ENCODE data around the gene MTMR3.

MTMR3 gene

GRCh38 chr22:29977107-29977506, 94.1 kb downstream of the MTMR3 start:
- no peak overlapping the region for H3K4me3 ChIP-seq (ENCODE audit: control insufficient read depth, low read depth, low read length)
- DNase-seq (ENCODE audit: low read depth), result no peak
- TF ChIP-seq, protein P1, sequence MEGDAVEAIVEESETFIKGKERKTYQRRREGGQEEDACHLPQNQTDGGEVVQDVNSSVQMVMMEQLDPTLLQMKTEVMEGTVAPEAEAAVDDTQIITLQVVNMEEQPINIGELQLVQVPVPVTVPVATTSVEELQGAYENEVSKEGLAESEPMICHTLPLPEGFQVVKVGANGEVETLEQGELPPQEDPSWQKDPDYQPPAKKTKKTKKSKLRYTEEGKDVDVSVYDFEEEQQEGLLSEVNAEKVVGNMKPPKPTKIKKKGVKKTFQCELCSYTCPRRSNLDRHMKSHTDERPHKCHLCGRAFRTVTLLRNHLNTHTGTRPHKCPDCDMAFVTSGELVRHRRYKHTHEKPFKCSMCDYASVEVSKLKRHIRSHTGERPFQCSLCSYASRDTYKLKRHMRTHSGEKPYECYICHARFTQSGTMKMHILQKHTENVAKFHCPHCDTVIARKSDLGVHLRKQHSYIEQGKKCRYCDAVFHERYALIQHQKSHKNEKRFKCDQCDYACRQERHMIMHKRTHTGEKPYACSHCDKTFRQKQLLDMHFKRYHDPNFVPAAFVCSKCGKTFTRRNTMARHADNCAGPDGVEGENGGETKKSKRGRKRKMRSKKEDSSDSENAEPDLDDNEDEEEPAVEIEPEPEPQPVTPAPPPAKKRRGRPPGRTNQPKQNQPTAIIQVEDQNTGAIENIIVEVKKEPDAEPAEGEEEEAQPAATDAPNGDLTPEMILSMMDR (IDR thresholded peaks at IDR 0.05; ENCODE audit: control insufficient read depth, insufficient read depth, low read depth, low read length, missing control alignments), result no peak

GRCh38 chr22:29979777-29980321, 96.9 kb downstream of the MTMR3 start:
- TF ChIP-seq, protein P1 (IDR thresholded peaks at IDR 0.05; ENCODE audit: control insufficient read depth, insufficient read depth, low read depth, low read length, missing control alignments), result no peak
- no peak for DNase-seq (ENCODE audit: low read depth)
- no peak overlapping the region for H3K4me3 ChIP-seq (ENCODE audit: control insufficient read depth, low read depth, low read length)

DNA sequence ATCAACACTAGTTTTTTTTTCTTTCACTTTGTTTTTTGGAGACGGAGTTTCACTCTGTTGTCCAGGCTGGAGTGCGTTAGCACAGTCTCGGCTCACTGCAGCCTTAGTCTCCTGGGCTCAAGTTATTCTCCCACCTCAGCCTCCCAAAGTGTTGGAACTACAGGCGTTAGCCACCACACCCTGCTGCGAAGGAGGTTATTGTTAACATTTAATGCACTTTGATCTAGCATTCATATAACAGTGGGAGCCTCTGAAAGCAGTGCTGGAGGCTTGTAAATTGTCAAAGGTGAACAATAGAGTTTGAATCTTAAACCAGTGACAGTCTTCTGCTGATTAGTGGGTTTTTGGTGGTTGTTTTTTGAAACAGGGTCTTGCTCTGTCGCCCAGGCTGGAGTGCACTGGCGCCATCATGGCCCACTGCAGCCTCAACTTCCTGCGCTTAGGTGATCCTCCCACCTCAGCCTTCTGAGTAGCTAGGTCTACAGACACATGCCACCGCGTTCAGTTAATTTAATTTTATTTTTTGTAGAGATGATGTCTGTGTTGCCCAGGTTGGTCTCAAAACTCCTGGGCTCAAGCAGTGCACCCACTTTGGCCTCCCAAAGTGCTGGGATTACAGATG, 100.4 kb downstream of the MTMR3 start:
- no peak overlapping the region for H3K4me3 ChIP-seq (ENCODE audit: control insufficient read depth, low read depth, low read length)
- TF ChIP-seq, protein P1 (IDR thresholded peaks at IDR 0.05; ENCODE audit: control insufficient read depth, insufficient read depth, low read depth, low read length, missing control alignments), result no peak
- no peak for DNase-seq (ENCODE audit: low read depth)

DNA sequence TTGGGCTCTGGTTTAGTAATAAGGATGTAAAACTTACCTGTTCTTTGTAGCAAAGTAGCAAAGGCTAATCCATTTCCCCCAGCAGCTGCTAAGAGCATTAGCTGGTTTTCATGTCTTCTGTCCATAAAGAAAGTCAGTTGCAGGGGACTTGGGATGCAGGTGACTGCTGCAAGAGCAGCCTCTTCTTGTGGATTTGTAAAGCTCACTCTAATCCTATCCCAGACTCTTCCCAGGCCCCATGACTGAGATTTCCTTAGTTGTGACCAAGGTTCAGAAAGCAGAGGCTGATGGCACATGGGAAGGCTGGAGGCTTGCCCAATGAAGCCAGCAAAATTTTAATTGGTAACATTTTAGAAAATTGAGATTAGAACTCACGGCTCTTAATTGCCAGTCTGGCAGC, 102.9 kb downstream of the MTMR3 start:
- no peak for DNase-seq (ENCODE audit: low read depth)
- TF ChIP-seq, protein P1 (IDR thresholded peaks at IDR 0.05; ENCODE audit: control insufficient read depth, insufficient read depth, low read depth, low read length, missing control alignments), result no peak
- H3K4me3 ChIP-seq (ENCODE audit: control insufficient read depth, low read depth, low read length), result no peak overlapping the region

- no peak for DNase-seq (ENCODE audit: low read depth)
- no peak overlapping the region for H3K4me3 ChIP-seq (ENCODE audit: control insufficient read depth, low read depth, low read length)
- TF ChIP-seq, protein P1 (IDR thresholded peaks at IDR 0.05; ENCODE audit: control insufficient read depth, insufficient read depth, low read depth, low read length, missing control alignments), result no peak
Observed at GRCh38 chr22:29987137-29987536, 104.2 kb downstream of the MTMR3 start.

DNA sequence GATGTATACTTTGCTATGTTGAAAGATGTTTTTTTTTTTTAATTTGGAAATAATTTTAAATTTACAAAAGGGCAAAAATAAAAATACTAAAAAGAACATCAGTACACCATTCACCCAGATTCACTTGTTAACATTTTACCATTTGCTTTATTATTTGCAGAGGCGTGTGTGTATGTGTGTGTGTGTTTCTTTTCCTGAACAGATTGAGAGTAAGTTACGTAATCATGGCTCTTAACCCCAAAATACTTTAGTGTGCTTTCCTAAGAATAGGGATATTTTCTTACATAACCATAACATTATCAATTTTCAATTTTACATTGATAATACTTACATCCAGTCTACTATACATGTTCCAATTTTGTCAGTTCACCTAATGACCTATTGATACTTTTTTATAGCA, 105.7 kb downstream of the MTMR3 start:
- TF ChIP-seq, protein P1 (IDR thresholded peaks at IDR 0.05; ENCODE audit: control insufficient read depth, insufficient read depth, low read depth, low read length, missing control alignments), result no peak
- DNase-seq (ENCODE audit: low read depth), result no peak
- no peak overlapping the region for H3K4me3 ChIP-seq (ENCODE audit: control insufficient read depth, low read depth, low read length)

Data from AG09309 (cell line).